SKM-1 treated with dmso at 0.1 percent for 144 hours (cell line): Measurements from ENCODE around the gene FAM228B.
"Not testable (repeated sequence)": the region's sequence is repeated elsewhere in the genome, so short reads cannot be mapped to it uniquely, and the experiment has no call there.

Experiments used
- DNase-seq: peaks from one replicate; lab custom pipeline; 2025; ENCODE audit not compliant: unreplicated experiment; lab: John Stamatoyannopoulos, UW

FAM228B gene

GRCh38 chr2:24123195-24123921 is at the start of gene FAM228B, which contains the start of gene PFN4:
Gene FAM228B, plus strand, starts transcription at chr2:24123469. Its CDS starts 893 bp downstream, at chr2:24124362.
Gene PFN4, minus strand, starts transcription at chr2:24123334. Its CDS starts 799 bp downstream, at chr2:24122535.
- peak; percentile 78 for DNase-seq

GRCh38 chr2:24073816-24074215 is 49.5 kb upstream of the FAM228B start:
- DNase-seq = no peak

- no peak for DNase-seq
Measured at GRCh38 chr2:24075259-24075658, 48.0 kb upstream of the FAM228B start.

- DNase-seq = peak; percentile 98
Measured at GRCh38 chr2:24075915-24076848, 47.1 kb upstream of the FAM228B start, which contains the start of gene SF3B6. Gene SF3B6, minus strand, starts transcription at chr2:24076326. Its CDS starts 97 bp downstream, at chr2:24076229.

DNA sequence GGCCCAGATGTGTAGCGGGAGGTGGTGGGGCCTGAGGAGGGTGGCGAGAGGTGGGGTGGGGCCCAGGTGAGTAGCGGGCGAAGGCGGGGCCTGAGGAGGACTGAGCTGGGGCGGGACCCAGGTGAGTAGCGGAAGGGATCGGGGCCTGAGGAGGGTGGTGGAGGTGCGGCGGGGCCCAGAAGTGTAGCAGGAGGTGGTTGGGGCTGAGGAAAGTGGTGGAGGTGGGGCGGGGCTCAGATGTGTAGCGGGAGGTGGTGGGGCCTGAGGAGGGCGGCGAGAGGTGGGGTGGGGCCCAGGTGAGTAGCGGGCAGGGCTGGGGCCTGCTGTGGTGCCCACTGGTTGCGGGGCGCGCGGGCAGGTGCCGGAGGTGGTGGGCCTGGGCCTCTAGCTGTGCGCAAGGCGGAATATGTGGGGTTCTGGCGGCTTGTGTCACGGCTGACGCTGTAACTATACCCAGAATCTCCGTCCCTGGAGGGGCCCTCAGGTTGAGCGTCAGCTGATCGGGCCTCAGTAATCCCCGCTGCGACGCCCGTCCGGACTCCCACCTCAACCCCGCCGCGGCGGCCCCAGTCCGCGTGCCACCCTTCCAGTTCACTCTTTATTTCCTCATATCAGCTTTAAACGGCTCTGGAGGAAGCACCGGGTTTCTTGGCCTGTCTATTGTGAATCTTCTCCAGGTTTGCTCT is 46.3 kb upstream of the FAM228B start:
- peak; percentile 63 for DNase-seq

- no peak for DNase-seq
Measured at GRCh38 chr2:24077535-24077877, 45.8 kb upstream of the FAM228B start.

- no peak for DNase-seq
Measured at GRCh38 chr2:24077879-24078278, 45.4 kb upstream of the FAM228B start.

DNA sequence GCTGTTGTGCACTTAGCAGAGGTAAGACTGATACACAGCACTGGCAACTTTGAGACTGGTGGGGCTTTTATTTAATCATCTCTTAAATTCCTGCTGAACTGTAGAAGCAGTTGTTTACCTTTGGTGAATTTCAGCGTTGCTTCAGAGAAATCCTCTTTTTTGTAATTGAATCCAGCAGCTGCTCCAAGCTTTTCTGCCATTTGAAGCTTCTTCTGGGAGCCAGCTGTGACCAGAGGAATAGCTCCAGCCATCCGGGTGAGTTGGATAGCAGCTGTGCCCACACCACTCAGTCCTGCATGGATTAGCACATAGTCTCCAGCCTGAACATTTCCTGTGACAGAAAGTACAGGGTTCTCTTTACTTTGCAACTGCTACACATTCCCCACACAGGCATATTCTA is 42.6 kb upstream of the FAM228B start:
- no peak for DNase-seq

DNA sequence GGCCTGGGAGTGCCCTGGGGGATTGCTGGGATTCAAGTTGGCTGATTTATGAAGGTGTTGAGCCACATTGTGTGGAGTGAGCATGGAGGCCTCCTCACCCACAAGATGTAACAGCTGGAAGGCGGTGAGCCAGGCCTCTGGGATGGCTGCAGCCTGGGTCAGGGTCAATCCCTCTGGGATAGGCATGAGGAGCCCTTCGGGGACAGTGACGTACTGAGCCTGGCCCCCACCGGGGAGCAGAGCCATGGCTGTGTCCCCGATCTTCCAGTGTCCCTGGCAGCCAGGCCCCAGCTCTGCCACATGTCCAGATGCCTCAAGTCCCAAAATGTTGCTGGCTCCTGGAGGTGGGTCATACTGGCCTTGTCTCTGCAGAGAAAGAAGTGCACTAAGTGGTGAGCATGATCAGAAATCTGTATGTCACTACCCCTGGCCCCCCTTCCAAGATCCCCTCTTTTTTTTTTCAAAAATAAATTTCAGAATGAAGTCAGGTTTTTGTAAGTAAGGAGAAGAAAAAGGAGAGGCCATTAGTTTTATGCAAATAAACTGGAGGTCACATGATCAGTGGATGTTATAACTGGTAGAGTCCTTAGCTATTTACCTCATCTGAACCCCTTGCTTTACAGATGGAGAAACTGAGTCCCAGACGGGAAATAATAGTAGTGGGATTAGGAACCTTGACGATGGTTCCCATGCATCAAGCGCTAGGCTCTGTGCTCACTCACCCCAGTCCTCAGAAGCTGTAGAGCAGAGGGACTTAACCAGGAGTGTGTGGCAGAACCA is 40.3 kb upstream of the FAM228B start:
- DNase-seq = no peak

- DNase-seq = peak; percentile 57
Measured at GRCh38 chr2:24083567-24084385, 39.5 kb upstream of the FAM228B start.

DNA sequence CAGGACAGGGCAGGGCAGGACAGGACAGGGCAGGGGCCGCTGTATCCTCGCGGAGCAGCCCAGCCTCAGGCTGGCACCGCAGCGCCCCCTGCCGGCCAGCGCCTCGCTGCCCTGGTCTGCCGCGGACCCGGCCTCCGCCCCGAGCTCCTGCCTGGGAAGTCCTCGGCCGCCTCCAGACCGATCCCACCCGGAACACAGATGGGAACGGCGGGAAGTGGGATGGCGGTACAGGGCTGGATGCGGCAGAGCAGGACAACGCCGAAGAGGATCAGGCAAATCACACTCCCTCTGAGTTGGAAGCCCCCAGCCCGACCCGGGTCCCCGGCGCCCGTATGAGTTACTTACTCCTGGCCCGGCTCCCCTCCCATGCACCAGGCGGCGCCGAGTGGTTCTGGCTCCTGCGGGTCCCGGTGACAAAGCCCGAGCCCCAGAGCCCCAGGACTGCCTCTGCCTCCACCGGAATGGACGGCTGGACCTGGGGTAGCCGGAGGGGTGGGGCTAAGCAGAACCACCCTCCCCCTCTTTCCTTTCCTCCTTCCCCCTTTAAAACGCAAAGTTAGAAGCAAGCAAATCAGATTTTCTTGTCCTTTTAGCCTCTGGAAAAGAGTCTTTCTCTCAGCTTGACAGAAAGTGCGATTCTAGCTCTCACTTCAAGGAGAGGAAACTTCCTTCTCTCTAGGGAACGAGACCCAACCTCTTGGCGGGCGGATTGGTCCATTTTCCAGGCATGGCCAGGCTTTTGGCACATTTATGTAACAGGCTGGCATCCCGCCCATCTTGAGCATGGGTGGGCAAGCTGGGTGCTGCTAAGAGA is 38.7 kb upstream of the FAM228B start, which contains the start of gene TP53I3:
Gene TP53I3, minus strand, starts transcription at position 449 of the 814 bp plus-strand sequence. CDS start 508 bp downstream, outside the sequence.
- peak; percentile 69 for DNase-seq

DNA sequence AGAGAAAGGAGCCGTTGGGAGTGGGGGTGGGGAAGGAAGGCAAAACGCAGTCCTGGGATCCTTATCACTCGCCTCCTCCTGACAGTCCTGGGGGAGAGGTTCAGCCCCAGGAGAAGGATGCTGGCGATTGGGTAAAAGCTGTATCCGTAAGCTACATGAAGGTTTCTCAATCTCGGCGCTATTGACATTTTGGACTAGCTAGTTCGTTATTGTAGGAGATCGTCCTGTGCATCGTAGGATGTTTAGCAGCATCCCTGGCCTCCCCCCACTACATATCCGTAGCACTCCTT is 38.1 kb upstream of the FAM228B start:
- no peak for DNase-seq

DNA sequence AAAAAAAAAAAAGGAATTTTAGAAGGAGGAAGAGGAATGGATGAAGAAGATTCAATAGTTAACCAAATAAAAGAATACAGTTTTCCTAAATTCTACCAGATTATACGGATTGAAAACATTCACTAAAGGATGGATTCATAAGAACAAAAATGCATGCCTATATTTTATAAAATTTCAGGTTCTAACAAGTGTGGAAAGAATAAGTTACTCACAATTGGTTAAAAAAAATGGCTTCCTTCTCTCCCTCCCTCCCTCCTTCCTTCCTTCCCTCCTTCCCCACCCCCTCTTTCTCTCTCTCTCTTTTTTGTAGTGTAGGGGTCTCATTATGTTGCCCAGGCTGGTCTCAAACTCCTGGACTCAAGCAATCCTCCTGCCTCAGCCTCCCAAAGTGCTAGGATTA is 37.0 kb upstream of the FAM228B start:
- DNase-seq = no peak

GRCh38 chr2:24087032-24087431 is 36.2 kb upstream of the FAM228B start:
- no peak for DNase-seq

DNA sequence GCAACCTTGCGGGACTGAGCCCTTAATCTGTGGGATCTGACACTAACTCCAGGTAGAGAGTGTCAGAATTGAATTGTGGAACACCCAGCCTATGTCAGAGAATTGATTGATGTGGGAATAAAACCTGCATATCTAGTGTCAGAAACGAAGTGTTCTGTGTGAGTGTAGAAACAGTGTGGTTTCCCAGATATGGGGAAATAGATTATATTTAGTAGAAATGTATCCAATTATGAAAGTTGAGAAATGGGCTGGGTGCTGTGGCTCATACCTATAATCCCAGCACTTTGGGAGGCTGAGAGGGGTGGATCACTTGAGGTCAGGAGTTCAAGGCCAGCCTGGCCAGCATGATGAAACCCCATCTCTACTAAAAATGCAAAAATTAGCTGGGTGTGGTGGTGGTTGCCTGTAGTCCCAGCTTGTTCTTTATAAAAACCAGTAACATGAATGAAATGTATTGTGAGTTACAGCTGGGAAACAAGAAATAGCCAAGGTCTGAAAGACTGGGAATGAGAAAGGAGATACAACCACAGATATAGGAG is 34.4 kb upstream of the FAM228B start:
- DNase-seq = peak; percentile 15

DNA sequence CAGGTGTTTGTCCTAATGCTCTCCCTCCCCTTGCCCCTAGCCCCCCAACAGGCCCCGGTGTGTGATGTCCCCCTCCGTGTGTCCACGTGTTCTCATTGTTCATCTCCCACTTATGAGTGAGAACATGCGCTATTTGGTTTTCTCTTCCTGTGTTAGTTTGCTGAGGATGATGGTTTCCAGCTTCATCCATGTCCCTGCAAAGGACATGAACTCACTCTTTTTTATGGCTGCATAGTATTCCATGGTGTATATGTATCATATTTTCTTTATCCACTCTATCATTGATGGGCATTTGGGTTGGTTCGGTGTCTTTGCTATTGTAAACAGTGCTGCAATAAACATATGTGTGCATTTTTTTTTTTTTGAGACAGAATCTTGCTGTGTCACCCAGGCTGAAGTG is 30.0 kb upstream of the FAM228B start:
- not testable (repeated sequence) for DNase-seq

- not testable (repeated sequence) for DNase-seq
Measured at GRCh38 chr2:24095171-24095677, 28.0 kb upstream of the FAM228B start.

GRCh38 chr2:24100732-24101131 is 22.5 kb upstream of the FAM228B start:
- DNase-seq = not testable (repeated sequence)
